K562 (cell line): ENCODE results near the gene METTL23. TPM values are rescaled to one million over a fixed set of nuclear protein-coding genes. Genes with fewer than 3 reads are reported as not detected.

Experiments
- AFF1 ChIP-seq, 2 experiments: fragments of 450-650 bp; IDR thresholded peaks; 2 replicates each; pipeline ENCODE4 v1.6.1; 2018; ENCODE audit warnings: mild to moderate bottlenecking in 2 of 2, low read depth in 1 of 2; ENCODE audit not compliant: partially characterized antibody in 2 of 2
- CREBBP ChIP-seq: IDR thresholded peaks from one replicate; pipeline ENCODE4 v1.6.1; 2012; ENCODE audit warnings: low read depth, mild to moderate bottlenecking, control low read depth, inconsistent platforms, low read length
- E4F1 ChIP-seq: fragments of 250-450 bp; sonication (Bioruptor Pico); IDR thresholded peaks from 2 replicates; pipeline ENCODE4 v1.5.0; 2021; ENCODE audit warnings: mild to moderate bottlenecking, borderline replicate concordance
- ESRRA ChIP-seq: fragments of 450-650 bp; IDR thresholded peaks from 2 replicates; pipeline ENCODE4 v1.6.1; 2014; ENCODE audit warnings: low read depth, mild to moderate bottlenecking, moderate library complexity, borderline replicate concordance
- EWSR1 ChIP-seq: fragments of 450-650 bp; IDR thresholded peaks from 2 replicates; pipeline ENCODE4 v1.6.1; 2018; ENCODE audit warnings: borderline replicate concordance, mild to moderate bottlenecking, low read depth, moderate library complexity; ENCODE audit not compliant: partially characterized antibody
- FOXM1 ChIP-seq, 2 experiments: fragments of 450-650 bp in 1 of 2; sonication (generic) in 1 of 2; formaldehyde crosslinking in 1 of 2; IDR thresholded peaks; 2 replicates each; pipeline versions ENCODE4 v1.6.1 to v1.9.0; 2017 to 2022; ENCODE audit warnings: low read depth in 2 of 2, mild to moderate bottlenecking in 2 of 2, missing genetic modification reagents in 1 of 2, moderate library complexity in 1 of 2
- GTF2E2 ChIP-seq: fragments of 200-800 bp; sonication (Bioruptor generic); IDR thresholded peaks from 2 replicates; pipeline ENCODE4 v1.6.1; 2016; ENCODE audit warnings: missing genetic modification characterization, missing compliant biosample characterization
- HEY1 ChIP-seq: fragments of 250-450 bp; sonication (Bioruptor Pico); IDR thresholded peaks from 2 replicates; pipeline ENCODE4 v1.5.0; 2020; ENCODE audit warnings: mild to moderate bottlenecking, moderate library complexity, borderline replicate concordance
- KAT8 ChIP-seq: fragments of 450-650 bp; IDR thresholded peaks from 2 replicates; pipeline ENCODE4 v1.6.1; 2016; ENCODE audit warnings: low read depth, mild to moderate bottlenecking
- MEF2D ChIP-seq: conservative IDR thresholded peaks from 2 replicates; pipeline ENCODE4 v1.6.1; 2016; ENCODE audit warnings: low read depth, missing genetic modification characterization, missing compliant biosample characterization
- MTA1 ChIP-seq: fragments of 450-650 bp; IDR thresholded peaks from 2 replicates; pipeline ENCODE4 v1.6.1; 2017; ENCODE audit warnings: borderline replicate concordance
- TBP ChIP-seq: optimal IDR thresholded peaks from 2 replicates; pipeline ENCODE3; 2011; ENCODE audit warnings: low read depth, low read length, improper control_type of control experiment
- ZMIZ1 ChIP-seq, 2 experiments: fragments of 150-350 bp in 1 of 2; IDR thresholded peaks; 2 replicates each; pipeline ENCODE4 v1.6.1; 2012 to 2016; ENCODE audit warnings: low read depth in 2 of 2, low read length in 2 of 2, mild to moderate bottlenecking in 1 of 2, moderate library complexity in 1 of 2
- ZNF212 ChIP-seq: fragments of 450-650 bp; formaldehyde crosslinking; IDR thresholded peaks from 2 replicates; pipeline ENCODE4 v1.4.0; 2020; ENCODE audit warnings: mild to moderate bottlenecking
- ZNF224 ChIP-seq: sonication (generic); formaldehyde crosslinking; IDR thresholded peaks from 2 replicates; pipeline ENCODE4 v1.8.0; 2022; ENCODE audit warnings: mild to moderate bottlenecking, missing genetic modification reagents
- ZNF239 ChIP-seq: fragments of 250-450 bp; sonication (Bioruptor Pico); IDR thresholded peaks from 2 replicates; pipeline ENCODE4 v1.4.0; 2020; ENCODE audit warnings: mild to moderate bottlenecking
- ZNF41 ChIP-seq: fragments of 250-450 bp; sonication (Bioruptor Pico); conservative IDR thresholded peaks from 2 replicates; pipeline ENCODE4 v1.4.0; 2020; ENCODE audit warnings: mild to moderate bottlenecking
- ZNF75A ChIP-seq: fragments of 450-650 bp; formaldehyde crosslinking; IDR thresholded peaks from 2 replicates; pipeline ENCODE4 v1.4.0; 2020; ENCODE audit warnings: mild to moderate bottlenecking
- polyA plus RNA-seq, 8 experiments: library from polyadenylated mRNA; depleted of rRNA in 4 of 8; stranded (reverse) in 5 of 8; unstranded in 3 of 8; fragments of >200 nt; fragmentation: Nextera tagmentation in 2 of 8; fragmentation: Illumina TruSeq in 1 of 8; extraction: Ambion mirVana in 2 of 8; extraction: Trizol in 1 of 8; gene quantifications; 2 replicates each; pipeline versions ENCODE4 v1.2.1 to v1.2.3, GENCODE V29; 2011 to 2014; ENCODE audit warnings: inconsistent platforms in 1 of 8, missing spikeins in 1 of 8
- total RNA-seq, 7 experiments: library from RNA; depleted of rRNA in 6 of 7; stranded (reverse); fragments of >200 nt in 6 of 7; fragmentation: Illumina TruSeq in 2 of 7; extraction: Trizol in 2 of 7; gene quantifications; 2 replicates each; pipeline versions ENCODE4 v1.2.1 to v1.2.3, GENCODE V29; 2011 to 2021; ENCODE audit warnings: low replicate concordance in 1 of 7

The METTL23 gene
- total and polyA plus RNA-seq, 9 of the 15 experiments (the other 6 are each of a cell fraction or from before 2014, with no cell fraction given): 29.4 to 67.3 (median 41.6) TPM

GRCh38 chr17:76726231-76726775 is 336 bp upstream of the METTL23 start, which contains the start of gene JMJD6 (continued):
- no peak for TF ChIP-seq ZNF212 (CRISPR knock-in tag)
- TF ChIP-seq CREBBP: no peak
- TF ChIP-seq ZMIZ1 (IDR thresholded peaks at IDR 0.05; ENCODE audit: low read depth in 2 of 2, low read length in 2 of 2): 0 out of 4 replicates have a peak, but pooled peaks of 1 of the 2 experiments have one; percentile 56
- no peak for TF ChIP-seq E4F1 (CRISPR knock-in tag)
- TF ChIP-seq MTA1: peak; percentile 98
- no peak for TF ChIP-seq ZNF41 (CRISPR knock-in tag)
- TF ChIP-seq AFF1 (IDR thresholded peaks at IDR 0.05; ENCODE audit: low read depth in 1 of 2, partially characterized antibody in 2 of 2): no peak
- TF ChIP-seq TBP: no peak
- no peak for TF ChIP-seq ZNF75A
- no peak for TF ChIP-seq HEY1 (CRISPR knock-in tag)
- TF ChIP-seq ESRRA: peak; percentile 27; the same call in 1 of the 2 replicates
- no peak for TF ChIP-seq MEF2D (tag)
- no peak for TF ChIP-seq FOXM1 (IDR thresholded peaks at IDR 0.05; ENCODE audit: low read depth)
- no peak for TF ChIP-seq FOXM1 (CRISPR knock-in tag; IDR thresholded peaks at IDR 0.05; ENCODE audit: low read depth)
- no peak for TF ChIP-seq KAT8
- no peak for TF ChIP-seq ZNF224 (CRISPR knock-in tag)
- TF ChIP-seq EWSR1: no peak
- no peak for TF ChIP-seq GTF2E2
- no peak for TF ChIP-seq ZNF239 (CRISPR knock-in tag)
